WTC11 (cell line): ENCODE measurements around the gene TRIOBP. TPM values are rescaled to one million over a fixed set of nuclear protein-coding genes. Genes with fewer than 3 reads are reported as not detected.

Source experiments
- AFF4 ChIP-seq: sonication (generic); formaldehyde crosslinking; IDR thresholded peaks from 2 replicates; pipeline ENCODE4 v1.8.1; 2023; ENCODE audit warnings: mild to moderate bottlenecking, missing genetic modification reagents, borderline replicate concordance
- ARID4B ChIP-seq: sonication (generic); formaldehyde crosslinking; IDR thresholded peaks from 2 replicates; pipeline ENCODE4 v1.8.0; 2023; ENCODE audit warnings: missing genetic modification reagents, mild to moderate bottlenecking, borderline replicate concordance
- CDX4 ChIP-seq: fragments of 250-450 bp; sonication (Bioruptor Pico); IDR thresholded peaks from 2 replicates; pipeline ENCODE4 v1.9.0; 2021; ENCODE audit warnings: moderate library complexity, mild to moderate bottlenecking, inconsistent platforms, borderline replicate concordance
- CREB1 ChIP-seq: sonication (generic); formaldehyde crosslinking; IDR thresholded peaks from 2 replicates; pipeline ENCODE4 v1.8.0; 2023; ENCODE audit warnings: mild to moderate bottlenecking, missing genetic modification reagents
- ERG ChIP-seq: fragments of 250-450 bp; sonication (Bioruptor Pico); IDR thresholded peaks from 2 replicates; pipeline ENCODE4 v1.8.0; 2021; ENCODE audit warnings: mild to moderate bottlenecking
- FOXP4 ChIP-seq: sonication (generic); formaldehyde crosslinking; IDR thresholded peaks from 2 replicates; pipeline ENCODE4 v1.8.0; 2022; ENCODE audit warnings: mild to moderate bottlenecking, missing genetic modification reagents
- GTF2I ChIP-seq: fragments of 250-450 bp; sonication (Bioruptor Pico); conservative IDR thresholded peaks from 2 replicates; pipeline ENCODE4 v1.4.0; 2021; ENCODE audit warnings: mild to moderate bottlenecking
- IRF1 ChIP-seq: sonication (generic); formaldehyde crosslinking; IDR thresholded peaks from 2 replicates; pipeline ENCODE4 v1.8.0; 2023; ENCODE audit warnings: missing genetic modification reagents
- NR2C2 ChIP-seq: sonication (generic); formaldehyde crosslinking; IDR thresholded peaks from 2 replicates; pipeline ENCODE4 v1.8.0; 2022; ENCODE audit warnings: mild to moderate bottlenecking, missing genetic modification reagents
- OVOL2 ChIP-seq: fragments of 250-450 bp; sonication (Bioruptor Pico); IDR thresholded peaks from 2 replicates; pipeline ENCODE4 v1.9.0; 2021; ENCODE audit warnings: mild to moderate bottlenecking, borderline replicate concordance
- PREB ChIP-seq: sonication (generic); formaldehyde crosslinking; IDR thresholded peaks from 2 replicates; pipeline ENCODE4 v1.8.1; 2022; ENCODE audit warnings: mild to moderate bottlenecking, missing genetic modification reagents, moderate library complexity, borderline replicate concordance
- SMAD4 ChIP-seq: sonication (generic); formaldehyde crosslinking; IDR thresholded peaks from 2 replicates; pipeline ENCODE4 v1.8.0; 2022; ENCODE audit warnings: mild to moderate bottlenecking, missing genetic modification reagents
- ZNF281 ChIP-seq: sonication (generic); formaldehyde crosslinking; IDR thresholded peaks from 2 replicates; pipeline ENCODE4 v1.8.0; 2023; ENCODE audit warnings: mild to moderate bottlenecking, missing genetic modification reagents
- ZNF425 ChIP-seq: fragments of 250-450 bp; sonication (Bioruptor Pico); conservative IDR thresholded peaks from 2 replicates; pipeline ENCODE4 v1.9.0; 2021; ENCODE audit warnings: mild to moderate bottlenecking
- total RNA-seq: library from RNA; stranded (reverse); gene quantifications from 3 replicates; pipeline ENCODE4 v1.2.3, GENCODE V29; 2021

TRIOBP gene
- total RNA-seq, 1 experiment from 2014 or later = 54.0 TPM

- TF ChIP-seq CDX4 (CRISPR knock-in tag) (no peak), GTF2I (CRISPR knock-in tag) (no peak), ARID4B (CRISPR knock-in tag) (no peak), FOXP4 (CRISPR knock-in tag) (no peak), SMAD4 (CRISPR knock-in tag) (no peak), ZNF425 (CRISPR knock-in tag) (no peak), OVOL2 (CRISPR knock-in tag) (no peak), NR2C2 (CRISPR knock-in tag) (no peak), CREB1 (no peak), ZNF281 (CRISPR knock-in tag) (no peak), AFF4 (CRISPR knock-in tag) (no peak), PREB (CRISPR knock-in tag) (no peak), ERG (CRISPR knock-in tag) (no peak), IRF1 (CRISPR knock-in tag) (no peak)
Measured at GRCh38 chr22:37763012-37763411, 66.2 kb downstream of the TRIOBP start (continued).
